HAP-1 (cell line): Measurements from ENCODE around the gene LEKR1.

Experiments used
- DNase-seq, 2 experiments: peaks; one replicate each; pipeline ENCODE4 v3.0.0-alpha.2; 2016 to 2020; ENCODE audit warnings: low spot score in 2 of 2
- H3K27me3 ChIP-seq: fragments of 250-450 bp; sonication (Bioruptor Pico); 2 replicates; pipeline ENCODE4 v1.5.1; 2020; ENCODE audit warnings: low read depth, mild to moderate bottlenecking, moderate library complexity
- H3K36me3 ChIP-seq: fragments of 250-450 bp; sonication (Bioruptor Pico); replicated peaks from 2 replicates; pipeline ENCODE4 v1.5.1; 2020; ENCODE audit warnings: mild to moderate bottlenecking
- H3K4me1 ChIP-seq: fragments of 250-450 bp; sonication (Bioruptor Pico); 2 replicates; pipeline ENCODE4 v1.5.1; 2020; ENCODE audit warnings: mild to moderate bottlenecking
- H3K4me3 ChIP-seq: fragments of 250-450 bp; sonication (Bioruptor Pico); 2 replicates; pipeline ENCODE4 v1.5.1; 2020; ENCODE audit warnings: mild to moderate bottlenecking, moderate library complexity
- H3K9me3 ChIP-seq: fragments of 250-450 bp; sonication (Bioruptor Pico); 2 replicates; pipeline ENCODE4 v1.5.1; 2020; ENCODE audit warnings: mild to moderate bottlenecking, moderate library complexity
- in situ Hi-C: fragments of 300-500 bp; cut with MboI; formaldehyde crosslinking; loops from 3 replicates; pipeline ENCODE4 v1.14.3; 2020; ENCODE audit warnings: low sequenced_read_pairs, inconsistent platforms, mixed read lengths

The LEKR1 gene

GRCh38 chr3:156826144-156826895 lies at the start of gene LEKR1:
TSS of gene LEKR1 (plus strand) at chr3:156826353. CDS start at chr3:156829330, 2,977 bp downstream.
- H3K4me1 ChIP-seq = peaks cover 22% of the 10 kb centered on the region
- H3K9me3 ChIP-seq = no peaks in the 10 kb centered on the region
- no peaks in the 10 kb centered on the region for H3K27me3 ChIP-seq
- no peaks in the 10 kb centered on the region for H3K36me3 ChIP-seq
- no peak for DNase-seq
- H3K4me3 ChIP-seq = no peak within 1 kb of the TSS
- in situ Hi-C loops = no loop called here

DNA sequence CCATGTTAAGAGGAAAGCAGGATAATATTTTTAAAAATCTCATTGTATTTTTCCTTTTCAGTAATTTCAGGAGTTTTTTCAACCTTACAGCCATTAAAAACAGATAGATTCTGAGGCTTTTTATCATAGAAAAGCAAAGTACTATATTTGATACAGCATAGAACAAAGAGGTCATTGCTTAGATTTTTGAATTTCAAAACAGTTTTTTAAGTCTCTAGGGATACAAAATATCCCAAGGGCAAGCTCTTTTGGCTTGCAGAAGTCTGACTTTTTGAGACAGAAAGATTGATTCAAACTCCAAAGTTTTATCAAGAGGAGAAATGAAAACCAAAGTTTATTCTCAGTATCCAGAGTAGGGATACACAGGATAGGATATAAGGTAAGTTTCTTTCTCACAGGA lies 49.3 kb upstream of the LEKR1 start:
- Histone ChIP-seq H3K9me3 (no peaks in the 10 kb centered on the region), H3K27me3 (no peaks in the 10 kb centered on the region), H3K36me3 (no peaks in the 10 kb centered on the region), H3K4me1 (no peaks in the 10 kb centered on the region), H3K4me3 (no peak overlapping the region)
- no peak for DNase-seq
- in situ Hi-C loops = no loop called here

DNA sequence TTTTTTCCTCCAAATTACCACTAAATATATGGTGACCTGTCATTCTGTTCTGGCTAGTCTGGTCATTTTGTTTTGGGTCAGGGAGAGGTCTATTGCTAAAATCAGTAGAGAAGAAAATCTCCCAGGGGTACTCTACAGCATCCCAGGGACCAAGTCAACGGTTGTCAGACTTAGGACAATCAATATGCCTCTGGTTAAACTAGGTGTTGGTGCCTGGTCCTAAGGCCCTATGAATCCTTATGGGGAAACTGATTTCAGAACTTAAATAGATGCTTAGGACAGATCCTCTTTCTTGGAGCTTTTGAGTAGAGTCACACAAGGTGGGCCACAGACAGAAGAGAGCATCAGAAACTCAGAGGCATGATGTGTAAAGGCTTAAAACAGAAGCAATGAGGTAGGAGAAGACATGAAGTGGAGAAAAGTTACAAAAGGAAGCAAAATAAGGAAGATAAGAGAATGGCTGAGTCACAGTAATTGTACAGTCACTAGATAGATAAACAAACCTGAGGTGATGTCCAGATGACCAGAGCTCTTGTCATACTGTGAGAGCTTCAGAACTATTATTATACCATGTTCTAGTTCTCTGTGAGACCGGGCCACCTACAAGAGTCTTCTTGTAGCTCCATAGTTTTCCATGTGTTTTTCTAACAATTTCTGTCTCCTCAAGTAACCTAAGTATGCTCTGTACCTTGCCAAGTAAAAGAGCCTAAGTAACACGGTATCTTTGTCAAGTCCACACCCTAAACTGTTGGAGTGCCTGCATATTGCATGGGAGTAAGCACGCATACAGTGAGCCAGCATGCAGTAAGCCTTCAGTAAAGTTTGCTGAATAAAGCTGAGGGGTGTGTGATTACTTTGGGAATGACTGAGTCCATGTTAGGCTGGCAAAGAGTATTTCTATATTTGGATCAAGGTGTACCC lies 44.6 kb upstream of the LEKR1 start:
- Histone ChIP-seq H3K27me3 (no peaks in the 10 kb centered on the region), H3K36me3 (no peaks in the 10 kb centered on the region), H3K9me3 (no peaks in the 10 kb centered on the region), H3K4me1 (no peaks in the 10 kb centered on the region), H3K4me3 (no peak overlapping the region)
- in situ Hi-C loops = no loop called here
- no peak for DNase-seq

- no peaks in the 10 kb centered on the region for H3K36me3 ChIP-seq
- H3K4me3 ChIP-seq = no peak overlapping the region
- no peaks in the 10 kb centered on the region for H3K27me3 ChIP-seq
- in situ Hi-C loops = no loop called here
- H3K9me3 ChIP-seq = no peaks in the 10 kb centered on the region
- DNase-seq = no peak
- no peaks in the 10 kb centered on the region for H3K4me1 ChIP-seq
Measured at GRCh38 chr3:156782319-156782718, 43.8 kb upstream of the LEKR1 start.

GRCh38 chr3:156782921-156783320 lies 43.2 kb upstream of the LEKR1 start:
- H3K9me3 ChIP-seq = no peaks in the 10 kb centered on the region
- H3K4me1 ChIP-seq = no peaks in the 10 kb centered on the region
- no peaks in the 10 kb centered on the region for H3K36me3 ChIP-seq
- H3K4me3 ChIP-seq = no peak overlapping the region
- H3K27me3 ChIP-seq = no peaks in the 10 kb centered on the region
- in situ Hi-C loops = no loop called here
- DNase-seq = no peak

DNA sequence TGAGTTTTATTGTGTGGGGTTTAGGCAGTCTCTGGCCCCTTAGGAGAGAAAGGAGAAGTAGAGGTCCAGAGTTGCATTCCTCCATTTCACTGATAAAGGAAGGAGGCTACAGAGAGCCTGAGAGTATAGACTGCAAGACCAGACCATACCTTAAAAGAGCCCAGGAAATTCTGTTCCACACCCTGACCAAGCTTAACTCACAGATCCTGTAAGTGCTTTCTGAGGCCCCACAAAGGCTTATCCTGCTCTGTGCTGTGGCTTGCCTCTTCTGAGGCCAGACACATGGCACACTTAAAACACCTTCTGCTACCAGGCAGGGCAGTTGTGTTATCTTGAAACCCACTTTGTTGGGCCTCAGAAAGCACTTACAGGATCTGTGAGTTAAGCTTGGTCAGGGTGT lies 39.2 kb upstream of the LEKR1 start:
- Histone ChIP-seq H3K4me1 (peaks cover 7% of the 10 kb centered on the region), H3K9me3 (no peaks in the 10 kb centered on the region), H3K27me3 (no peaks in the 10 kb centered on the region), H3K36me3 (no peaks in the 10 kb centered on the region), H3K4me3 (no peak overlapping the region)
- DNase-seq = no peak
- in situ Hi-C loops = no loop called here

- H3K9me3 ChIP-seq = no peaks in the 10 kb centered on the region
- DNase-seq = no peak
- in situ Hi-C loops = no loop called here
- H3K27me3 ChIP-seq = no peaks in the 10 kb centered on the region
- H3K4me3 ChIP-seq = no peak overlapping the region
- H3K36me3 ChIP-seq = no peaks in the 10 kb centered on the region
- peaks cover 7% of the 10 kb centered on the region for H3K4me1 ChIP-seq
Measured at GRCh38 chr3:156787926-156788663, 38.1 kb upstream of the LEKR1 start.

DNA sequence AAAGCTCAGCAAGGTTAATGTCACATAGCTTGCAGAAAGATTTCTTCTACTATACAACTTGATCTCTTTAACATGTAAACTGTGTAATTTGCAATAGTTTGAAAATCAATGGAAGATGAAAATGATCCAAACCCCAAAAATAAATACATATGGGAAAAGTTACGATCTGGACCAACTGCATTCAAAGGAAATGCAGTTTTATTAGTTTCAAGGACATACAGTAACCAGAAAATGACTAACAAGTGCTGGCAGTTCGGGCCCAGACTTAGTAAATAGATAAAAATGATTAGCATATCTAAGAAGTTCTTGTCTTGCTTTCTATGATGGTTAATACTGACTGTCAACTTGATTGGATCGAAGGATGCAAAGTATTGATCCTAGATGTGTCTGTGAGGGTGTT lies 37.3 kb upstream of the LEKR1 start:
- H3K36me3 ChIP-seq = no peaks in the 10 kb centered on the region
- no peaks in the 10 kb centered on the region for H3K9me3 ChIP-seq
- DNase-seq = peak in 1 of 2 experiments; percentile 47
- H3K4me3 ChIP-seq = no peak overlapping the region
- no peaks in the 10 kb centered on the region for H3K27me3 ChIP-seq
- peaks cover 7% of the 10 kb centered on the region for H3K4me1 ChIP-seq
- in situ Hi-C loops = no loop called here

GRCh38 chr3:156790156-156790555 lies 36.0 kb upstream of the LEKR1 start:
- Histone ChIP-seq H3K27me3 (no peaks in the 10 kb centered on the region), H3K9me3 (no peaks in the 10 kb centered on the region), H3K4me1 (peaks cover 7% of the 10 kb centered on the region), H3K4me3 (no peak overlapping the region), H3K36me3 (no peaks in the 10 kb centered on the region)
- in situ Hi-C loops = no loop called here
- no peak for DNase-seq

GRCh38 chr3:156792114-156792513 lies 34.0 kb upstream of the LEKR1 start:
- DNase-seq = no peak
- Histone ChIP-seq H3K27me3 (no peaks in the 10 kb centered on the region), H3K4me3 (no peak overlapping the region), H3K9me3 (no peaks in the 10 kb centered on the region), H3K36me3 (no peaks in the 10 kb centered on the region), H3K4me1 (peaks cover 7% of the 10 kb centered on the region)
- in situ Hi-C loops = no loop called here

GRCh38 chr3:156792536-156792935 lies 33.6 kb upstream of the LEKR1 start:
- in situ Hi-C loops = no loop called here
- no peak for DNase-seq
- Histone ChIP-seq H3K27me3 (no peaks in the 10 kb centered on the region), H3K36me3 (no peaks in the 10 kb centered on the region), H3K9me3 (no peaks in the 10 kb centered on the region), H3K4me3 (no peak overlapping the region), H3K4me1 (peaks cover 7% of the 10 kb centered on the region)

GRCh38 chr3:156792945-156793344 lies 33.2 kb upstream of the LEKR1 start:
- H3K27me3 ChIP-seq = no peaks in the 10 kb centered on the region
- in situ Hi-C loops = no loop called here
- no peaks in the 10 kb centered on the region for H3K9me3 ChIP-seq
- no peaks in the 10 kb centered on the region for H3K36me3 ChIP-seq
- peaks cover 7% of the 10 kb centered on the region for H3K4me1 ChIP-seq
- no peak for DNase-seq
- H3K4me3 ChIP-seq = no peak overlapping the region

- DNase-seq = no peak
- no peak overlapping the region for H3K4me3 ChIP-seq
- in situ Hi-C loops = no loop called here
- no peaks in the 10 kb centered on the region for H3K36me3 ChIP-seq
- no peaks in the 10 kb centered on the region for H3K27me3 ChIP-seq
- no peaks in the 10 kb centered on the region for H3K9me3 ChIP-seq
- peaks cover 7% of the 10 kb centered on the region for H3K4me1 ChIP-seq
Measured at GRCh38 chr3:156793400-156793799, 32.8 kb upstream of the LEKR1 start.

DNA sequence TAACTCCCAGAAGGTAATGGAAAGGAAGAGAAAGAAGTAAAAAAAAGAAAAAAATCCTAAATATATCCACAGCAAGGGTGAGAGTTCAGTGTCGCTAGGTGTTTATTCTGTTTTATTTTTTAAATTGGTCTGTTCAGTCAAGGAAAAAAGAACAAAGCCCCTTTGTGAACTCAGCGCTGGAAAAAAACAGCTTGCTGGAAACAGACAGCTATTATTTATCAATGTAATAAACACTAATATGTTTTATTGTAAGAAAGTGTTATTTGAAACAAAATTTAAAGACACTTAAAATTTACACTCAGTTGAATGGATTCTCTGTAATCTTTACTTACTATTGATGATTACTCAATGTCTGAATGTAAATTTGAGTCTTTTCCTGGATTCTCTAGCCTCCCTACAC lies 32.3 kb upstream of the LEKR1 start:
- DNase-seq = no peak
- Histone ChIP-seq H3K4me1 (peaks cover 5% of the 10 kb centered on the region), H3K9me3 (no peaks in the 10 kb centered on the region), H3K36me3 (no peaks in the 10 kb centered on the region), H3K4me3 (no peak overlapping the region), H3K27me3 (no peaks in the 10 kb centered on the region)
- in situ Hi-C loops = no loop called here
